ENCODE data around the gene SP9.

DNA sequence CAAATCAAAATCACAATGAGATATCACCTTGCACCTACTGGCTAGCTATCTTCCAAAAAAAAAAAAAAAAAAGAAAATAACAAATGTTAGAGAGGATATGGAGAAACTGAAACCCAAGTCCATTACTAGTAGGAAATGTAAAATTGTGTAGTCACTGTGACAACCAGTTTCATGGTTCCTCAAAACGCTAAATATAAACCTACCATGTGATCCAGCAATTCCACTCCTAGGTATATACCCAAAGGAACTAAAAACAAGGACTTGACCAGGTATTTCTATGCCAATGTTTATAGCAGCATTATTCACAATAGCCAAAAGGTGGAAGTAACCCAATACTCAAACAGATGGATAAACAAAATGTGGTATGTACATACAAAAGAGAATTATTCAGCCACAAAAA is 49.0 kb downstream of the SP9 start:
- TF ChIP-seq, protein P1, sequence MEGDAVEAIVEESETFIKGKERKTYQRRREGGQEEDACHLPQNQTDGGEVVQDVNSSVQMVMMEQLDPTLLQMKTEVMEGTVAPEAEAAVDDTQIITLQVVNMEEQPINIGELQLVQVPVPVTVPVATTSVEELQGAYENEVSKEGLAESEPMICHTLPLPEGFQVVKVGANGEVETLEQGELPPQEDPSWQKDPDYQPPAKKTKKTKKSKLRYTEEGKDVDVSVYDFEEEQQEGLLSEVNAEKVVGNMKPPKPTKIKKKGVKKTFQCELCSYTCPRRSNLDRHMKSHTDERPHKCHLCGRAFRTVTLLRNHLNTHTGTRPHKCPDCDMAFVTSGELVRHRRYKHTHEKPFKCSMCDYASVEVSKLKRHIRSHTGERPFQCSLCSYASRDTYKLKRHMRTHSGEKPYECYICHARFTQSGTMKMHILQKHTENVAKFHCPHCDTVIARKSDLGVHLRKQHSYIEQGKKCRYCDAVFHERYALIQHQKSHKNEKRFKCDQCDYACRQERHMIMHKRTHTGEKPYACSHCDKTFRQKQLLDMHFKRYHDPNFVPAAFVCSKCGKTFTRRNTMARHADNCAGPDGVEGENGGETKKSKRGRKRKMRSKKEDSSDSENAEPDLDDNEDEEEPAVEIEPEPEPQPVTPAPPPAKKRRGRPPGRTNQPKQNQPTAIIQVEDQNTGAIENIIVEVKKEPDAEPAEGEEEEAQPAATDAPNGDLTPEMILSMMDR (conservative IDR thresholded peaks at IDR 0.05 in 1 of 2, IDR thresholded peaks at IDR 0.05 in 1 of 2; ENCODE audit: extremely low read depth in 1 of 2, insufficient read depth in 1 of 2, low read depth in 1 of 2, low read length in 2 of 2) = no peak
- no peak for TF ChIP-seq EZH2 (IDR thresholded peaks at IDR 0.05; ENCODE audit: borderline replicate concordance, low read length)

Measured in mammary epithelial cell (primary cell).